Esophagus muscularis mucosa (tissue), 4 donors: ENCODE results near the gene FTO. TPM values are rescaled to one million over a fixed set of nuclear protein-coding genes. Genes with fewer than 3 reads are reported as not detected.

Experiments
- DNase-seq: peaks from one replicate; pipeline ENCODE4 v3.0.0-alpha.2; 2017; ENCODE audit errors: extremely low spot score
- H3K27ac ChIP-seq, 4 donors: fragments of 200-600 bp; sonication (generic); replicated peaks in 1 of 4; 1 replicate in 3 of 4; 2 replicates in 1 of 4; pipeline ENCODE4 v1.5.1; 2016 to 2019; ENCODE audit warnings: mild to moderate bottlenecking in 1 of 4
- H3K27me3 ChIP-seq, 4 donors: fragments of 200-600 bp; sonication (generic); one replicate each; pipeline versions ENCODE4 v1.5.1 to v1.6.0; 2016 to 2019
- H3K36me3 ChIP-seq, 4 donors: fragments of 200-600 bp; sonication (generic); one replicate each; pipeline ENCODE4 v1.5.1; 2016 to 2019
- H3K4me1 ChIP-seq, 4 donors: fragments of 200-600 bp; sonication (generic); one replicate each; pipeline ENCODE4 v1.5.1; 2016 to 2019
- H3K4me3 ChIP-seq, 4 donors: fragments of 200-600 bp; sonication (generic); 1 replicate in 2 of 4; 2 replicates in 2 of 4; pipeline ENCODE4 v1.5.1; 2016 to 2019; ENCODE audit warnings: mild to moderate bottlenecking in 4 of 4, moderate library complexity in 1 of 4
- H3K9me3 ChIP-seq, 4 donors: fragments of 200-600 bp; sonication (generic); 1 replicate in 3 of 4; 2 replicates in 1 of 4; pipeline ENCODE4 v1.5.1; 2016 to 2019
- CTCF ChIP-seq, 3 experiments: fragments of 200-600 bp in 2 of 3; fragments of 450-650 bp in 1 of 3; sonication (generic) in 2 of 3; IDR thresholded peaks; one replicate each; pipeline ENCODE4 v1.5.1; 2017 to 2019; ENCODE audit warnings: antibody characterized with exemption in 3 of 3, mild to moderate bottlenecking in 2 of 3, moderate library complexity in 1 of 3
- EP300 ChIP-seq: sonication (generic); formaldehyde crosslinking; IDR thresholded peaks from one replicate; pipeline ENCODE4 v1.6.1; 2017; ENCODE audit warnings: antibody characterized with exemption
- POLR2A ChIP-seq: fragments of 450-650 bp; IDR thresholded peaks from one replicate; pipeline ENCODE4 v1.6.1; 2017; ENCODE audit warnings: antibody characterized with exemption, moderate library complexity, mild to moderate bottlenecking, low read depth
- POLR2AphosphoS5 ChIP-seq, 2 donors: sonication (generic); formaldehyde crosslinking; IDR thresholded peaks; one replicate each; pipeline ENCODE4 v1.6.1; 2017; ENCODE audit warnings: antibody characterized with exemption in 2 of 2
- WGBS: methylation state at CpG from one replicate; pipeline ENCODE4 v1.1.5; 2018; 5-methylcytosine and 5-hydroxymethylcytosine counted together
- intact Hi-C: fragments of 100-400 bp; cut with DNase I; formaldehyde crosslinking; loops from one replicate; pipeline ENCODE4 v1.15.1; 2023
- total RNA-seq, 4 donors: library from RNA; depleted of rRNA; stranded (reverse); fragments of >200 nt; gene quantifications; one replicate each; pipeline versions ENCODE4 v1.1.0 to v1.2.1, GENCODE V29; 2016

FTO gene
- total RNA-seq, 4 donors from 2014 or later, result 101 to 121 (median 112) TPM

GRCh38 chr16:53822936-53823529, 119.1 kb downstream of the FTO start:
- TF ChIP-seq POLR2A (no peak), CTCF (IDR thresholded peaks at IDR 0.05) (no peak), POLR2AphosphoS5 (IDR thresholded peaks at IDR 0.05) (no peak), EP300 (no peak)
- no peak for DNase-seq
- Histone ChIP-seq H3K36me3 (peaks cover 7 to 15% (median 8%) of the 10 kb centered on the region in 4 donors), H3K4me3 (no peak overlapping the region), H3K27ac (no peak overlapping the region), H3K4me1 (peaks cover 3 to 23% (median 7%) of the 10 kb centered on the region in 4 donors), H3K9me3 (no peaks in the 10 kb centered on the region), H3K27me3 (no peaks in the 10 kb centered on the region)
- 98% methylated on average over 7 of the region's 7 CpGs for WGBS
- intact Hi-C loops, result no loop called here

DNA sequence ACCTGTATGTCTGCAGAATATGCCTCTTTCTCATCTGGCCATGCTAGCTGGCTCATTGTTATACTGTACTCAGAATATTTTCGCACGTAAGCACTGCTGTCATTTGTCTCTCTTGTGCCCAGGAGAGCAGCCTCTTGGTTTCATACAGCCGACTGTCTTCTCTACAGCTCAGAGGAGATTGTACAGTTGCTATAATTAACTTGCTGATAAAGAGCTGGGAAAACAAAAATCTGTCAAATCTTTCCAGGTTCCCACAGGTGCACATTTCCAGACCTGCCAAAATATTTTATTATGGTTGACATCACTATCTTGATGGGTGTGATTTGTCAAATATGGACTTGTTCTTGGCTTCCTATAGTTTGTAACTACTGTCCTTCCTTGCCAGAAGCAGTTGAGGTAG, 122.7 kb downstream of the FTO start:
- Histone ChIP-seq H3K4me1 (peaks cover 0 to 20% (median 13%) of the 10 kb centered on the region in 4 donors), H3K36me3 (peaks cover 7 to 23% (median 8%) of the 10 kb centered on the region in 4 donors), H3K9me3 (no peaks in the 10 kb centered on the region), H3K4me3 (no peak overlapping the region), H3K27ac (no peak overlapping the region), H3K27me3 (no peaks in the 10 kb centered on the region)
- no peak for TF ChIP-seq POLR2A
- TF ChIP-seq EP300, result no peak
- TF ChIP-seq POLR2AphosphoS5 (IDR thresholded peaks at IDR 0.05), result no peak
- no peak for TF ChIP-seq CTCF (IDR thresholded peaks at IDR 0.05)
- DNase-seq, result no peak
- WGBS, result 54% methylated on average over 3 of the region's 3 CpGs
- intact Hi-C loops, result no loop called here

DNA sequence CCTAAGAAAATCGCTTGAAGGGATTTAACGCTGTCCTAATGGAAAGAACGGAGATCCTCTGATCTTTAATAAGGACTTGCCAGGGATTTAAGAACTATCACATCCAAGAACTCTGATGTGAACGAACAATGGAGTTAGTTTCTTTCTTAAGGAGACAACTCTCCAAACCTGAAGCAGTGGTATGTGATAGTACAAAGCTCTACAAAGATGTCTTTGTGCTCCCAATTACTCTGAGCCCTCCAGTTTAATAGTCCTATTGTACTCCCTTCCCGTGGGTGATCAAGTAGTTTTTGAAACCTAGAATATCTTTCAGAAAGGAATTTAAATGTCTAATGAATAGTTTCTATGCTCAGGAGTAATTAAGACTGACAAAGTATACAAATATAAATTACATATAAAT, 123.8 kb downstream of the FTO start:
- 87% methylated on average over 5 of the region's 5 CpGs for WGBS
- intact Hi-C loops, result no loop called here
- Histone ChIP-seq H3K27ac (no peak overlapping the region), H3K36me3 (peaks cover 7 to 28% (median 8%) of the 10 kb centered on the region in 4 donors), H3K9me3 (no peaks in the 10 kb centered on the region), H3K4me3 (no peak overlapping the region), H3K4me1 (peaks cover 0 to 12% (median 7%) of the 10 kb centered on the region in 4 donors), H3K27me3 (no peaks in the 10 kb centered on the region)
- TF ChIP-seq POLR2A (no peak), POLR2AphosphoS5 (IDR thresholded peaks at IDR 0.05) (no peak), EP300 (no peak), CTCF (IDR thresholded peaks at IDR 0.05) (no peak)
- no peak for DNase-seq

GRCh38 chr16:53829186-53829747, 125.3 kb downstream of the FTO start:
- no peak for DNase-seq
- Histone ChIP-seq H3K4me3 (no peak overlapping the region), H3K27ac (no peak overlapping the region), H3K27me3 (no peaks in the 10 kb centered on the region), H3K4me1 (peaks cover 0 to 12% (median 5%) of the 10 kb centered on the region in 4 donors), H3K36me3 (peaks cover 7 to 28% (median 8%) of the 10 kb centered on the region in 4 donors), H3K9me3 (no peaks in the 10 kb centered on the region)
- 70% methylated on average over 3 of the region's 3 CpGs for WGBS
- intact Hi-C loops, result no loop called here
- TF ChIP-seq EP300 (no peak), POLR2AphosphoS5 (IDR thresholded peaks at IDR 0.05) (no peak), CTCF (IDR thresholded peaks at IDR 0.05) (no peak), POLR2A (no peak)
